NCI-H345 treated with DMSO at 0.1 percent for 48 hours (cell line): ENCODE data around the gene ZRANB2.
A peak's percentile ranks its signal among the peaks of the same experiment; 100 is the strongest.

Experiments used
- DNase-seq: peaks from one replicate; lab custom pipeline; 2025; ENCODE audit not compliant: unreplicated experiment; lab: John Stamatoyannopoulos, UW

The ZRANB2 gene, protein sequence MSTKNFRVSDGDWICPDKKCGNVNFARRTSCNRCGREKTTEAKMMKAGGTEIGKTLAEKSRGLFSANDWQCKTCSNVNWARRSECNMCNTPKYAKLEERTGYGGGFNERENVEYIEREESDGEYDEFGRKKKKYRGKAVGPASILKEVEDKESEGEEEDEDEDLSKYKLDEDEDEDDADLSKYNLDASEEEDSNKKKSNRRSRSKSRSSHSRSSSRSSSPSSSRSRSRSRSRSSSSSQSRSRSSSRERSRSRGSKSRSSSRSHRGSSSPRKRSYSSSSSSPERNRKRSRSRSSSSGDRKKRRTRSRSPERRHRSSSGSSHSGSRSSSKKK

GRCh38 chr1:71080739-71081696, at the start of gene ZRANB2:
TSS of gene ZRANB2 (minus strand) at chr1:71081035. CDS start at chr1:71080995, 40 bp downstream.
- DNase-seq = peak; percentile 98

DNA sequence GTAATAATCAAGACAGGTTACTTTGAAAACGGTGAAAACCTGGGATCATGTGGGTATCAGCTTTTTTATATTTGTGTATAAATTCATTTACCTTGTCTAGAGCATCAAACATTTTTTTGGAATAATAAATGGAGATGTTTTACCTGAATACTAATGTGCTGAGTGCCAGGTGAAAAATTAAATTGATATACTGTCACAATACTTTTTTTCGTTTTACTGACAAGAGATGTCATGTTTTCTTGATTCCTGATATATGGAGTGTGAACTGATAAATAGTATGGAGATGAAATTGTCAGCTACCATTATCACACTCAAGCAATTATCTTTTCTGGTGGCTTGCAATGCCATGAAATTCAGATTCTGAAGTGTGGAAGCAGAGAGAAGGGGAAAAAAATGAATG, 47.2 kb upstream of the ZRANB2 start:
- no peak for DNase-seq

DNA sequence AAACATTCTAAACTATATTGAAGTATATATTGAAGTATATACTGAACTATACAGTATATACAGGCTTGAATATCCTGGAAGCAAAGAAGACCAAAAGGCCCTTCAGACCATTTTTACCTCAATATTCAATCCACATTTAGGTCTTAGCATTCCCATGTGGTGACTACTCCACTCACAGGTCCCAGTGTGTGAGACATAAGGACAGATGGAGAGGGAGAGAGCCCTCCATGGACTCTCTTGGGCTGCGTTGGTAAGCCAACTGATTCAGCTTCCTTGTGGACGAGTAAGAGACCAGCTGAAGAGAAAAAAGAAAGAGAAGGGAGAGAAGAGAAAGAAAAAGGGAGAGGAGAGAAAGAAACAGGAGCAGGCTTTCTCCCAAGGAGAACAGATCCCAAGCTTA, 37.3 kb upstream of the ZRANB2 start:
- DNase-seq = no peak

DNA sequence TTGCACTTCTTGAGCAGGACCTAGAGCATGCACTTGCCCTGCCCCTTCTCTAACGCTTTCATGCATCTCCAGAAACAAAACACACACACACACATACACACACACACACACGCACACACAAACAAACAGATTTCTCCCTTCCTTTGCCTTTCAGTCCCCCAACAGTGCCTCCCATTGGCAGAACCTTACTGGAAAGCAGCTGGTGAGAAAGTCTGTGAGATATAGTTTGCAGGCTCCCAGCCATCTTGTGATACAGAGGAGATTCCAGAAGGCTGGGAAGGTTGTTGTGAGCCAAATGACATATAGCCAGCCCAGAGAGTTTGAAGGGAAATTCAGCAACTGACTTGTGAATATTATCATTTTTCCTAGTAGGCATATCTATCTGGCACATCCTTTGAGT, 35.9 kb upstream of the ZRANB2 start:
- no peak for DNase-seq

DNA sequence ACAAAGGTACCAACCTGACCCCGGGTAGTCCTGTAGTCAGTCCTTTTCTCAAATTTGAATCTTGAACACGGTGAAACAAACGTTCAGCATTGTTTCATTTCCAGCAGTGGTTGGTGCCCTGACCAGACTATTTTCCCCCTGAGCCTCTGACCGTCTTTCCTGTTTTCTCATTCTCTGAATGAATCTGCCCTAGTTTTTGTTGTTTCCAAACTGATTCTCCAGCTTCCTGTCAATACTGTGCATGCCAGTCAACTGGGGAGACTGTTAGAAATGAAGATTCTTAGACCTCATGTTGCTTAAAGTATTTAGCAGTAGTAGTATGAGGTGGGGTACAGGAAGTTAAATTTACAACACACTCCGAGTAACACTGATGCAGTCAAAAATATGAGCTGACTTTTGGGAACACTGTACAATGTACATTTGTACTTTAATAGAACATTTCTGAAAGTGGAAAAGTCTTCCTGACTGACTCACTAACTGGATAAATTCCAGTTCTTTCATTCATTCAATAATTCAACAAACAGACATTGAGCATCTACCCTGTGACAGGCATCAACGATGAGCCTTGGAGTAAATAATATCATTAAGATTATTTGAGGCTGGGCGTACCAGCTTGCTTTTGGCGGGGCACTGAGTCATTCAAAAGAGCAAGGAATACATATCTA, 26.0 kb upstream of the ZRANB2 start:
- DNase-seq = no peak

DNA sequence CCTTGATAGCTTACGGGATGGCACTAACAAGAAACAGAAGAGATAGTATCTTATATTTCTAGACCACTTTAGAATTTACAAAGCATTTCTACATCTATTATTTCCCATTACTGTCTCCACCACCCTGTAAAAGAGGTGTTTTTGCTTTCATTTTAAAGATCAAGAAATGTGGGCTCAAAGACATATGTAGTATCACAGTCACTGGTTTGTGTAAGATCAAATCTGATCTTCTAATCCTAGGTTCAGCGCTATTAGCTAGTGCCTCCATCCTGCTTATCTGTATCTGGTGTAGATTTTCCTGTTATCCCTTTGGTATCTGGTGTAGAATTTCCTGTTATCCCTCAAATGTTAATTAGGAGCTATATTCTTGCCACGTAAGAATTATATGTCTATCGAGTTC, 23.6 kb upstream of the ZRANB2 start:
- no peak for DNase-seq

DNA sequence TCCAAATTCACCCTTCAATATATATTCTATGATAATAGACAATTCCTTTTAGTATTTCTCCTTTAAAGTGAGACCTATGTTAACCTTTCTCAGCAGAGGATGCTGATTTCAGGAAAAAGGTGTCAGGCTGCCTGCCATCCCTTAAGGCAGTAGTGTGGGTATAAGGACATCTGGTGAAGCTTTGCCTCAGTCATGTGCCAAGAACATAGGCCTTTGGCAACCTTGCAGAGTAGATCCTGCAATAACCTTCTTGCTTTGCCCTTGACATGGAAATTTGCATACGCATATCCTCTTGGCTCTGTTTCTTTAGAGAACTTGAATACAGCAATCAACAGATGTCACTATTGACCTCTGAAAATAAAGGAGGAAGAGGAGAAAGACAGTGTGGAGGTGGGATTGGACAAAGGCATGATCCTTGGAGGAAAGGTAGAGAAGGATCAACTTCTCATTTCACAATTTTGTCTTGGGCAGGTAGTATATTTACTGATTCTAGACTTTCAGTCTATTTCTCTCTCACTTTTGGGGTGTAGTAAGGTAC, 21.1 kb upstream of the ZRANB2 start:
- no peak for DNase-seq

GRCh38 chr1:71097428-71097827, 16.6 kb upstream of the ZRANB2 start:
- DNase-seq = no peak

DNA sequence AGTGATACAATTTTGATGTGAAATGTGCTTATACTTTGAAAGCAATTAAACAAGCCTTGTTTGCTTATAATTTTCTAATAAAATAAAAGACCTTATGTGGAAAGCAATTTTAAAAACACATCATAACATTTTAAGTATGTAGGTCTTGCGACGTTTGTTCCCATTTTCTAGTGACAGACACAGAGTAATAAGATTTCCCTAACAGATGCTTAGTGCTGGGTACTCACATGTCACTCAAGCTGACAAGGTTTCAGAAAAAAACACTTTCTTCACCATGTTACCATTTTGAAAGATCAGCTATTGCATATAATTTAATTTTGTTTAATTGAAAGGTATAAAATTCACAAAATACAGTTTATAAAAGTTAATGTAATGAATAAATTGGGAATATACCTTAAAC, 14.1 kb upstream of the ZRANB2 start:
- no peak for DNase-seq

DNA sequence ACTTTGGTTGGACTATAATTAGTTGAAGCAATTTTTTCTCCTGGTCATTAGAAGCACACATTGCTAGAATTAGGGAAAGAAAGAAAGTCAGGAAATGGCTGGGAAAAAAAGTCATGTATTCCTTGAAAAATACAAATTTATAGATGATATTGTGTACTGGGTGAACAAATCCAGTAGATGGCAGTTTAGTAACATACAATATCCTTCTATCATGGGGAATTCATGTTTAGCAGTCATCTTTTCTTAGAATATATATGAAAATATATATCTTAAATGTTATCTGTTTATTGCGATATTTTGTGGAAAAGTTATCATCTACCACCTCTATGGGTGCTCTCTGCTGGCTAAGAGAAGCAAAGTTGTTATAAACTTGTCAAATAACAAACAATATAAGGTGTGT, 13.1 kb upstream of the ZRANB2 start:
- no peak for DNase-seq

GRCh38 chr1:71089536-71090270, 8.9 kb upstream of the ZRANB2 start:
- no peak for DNase-seq

DNA sequence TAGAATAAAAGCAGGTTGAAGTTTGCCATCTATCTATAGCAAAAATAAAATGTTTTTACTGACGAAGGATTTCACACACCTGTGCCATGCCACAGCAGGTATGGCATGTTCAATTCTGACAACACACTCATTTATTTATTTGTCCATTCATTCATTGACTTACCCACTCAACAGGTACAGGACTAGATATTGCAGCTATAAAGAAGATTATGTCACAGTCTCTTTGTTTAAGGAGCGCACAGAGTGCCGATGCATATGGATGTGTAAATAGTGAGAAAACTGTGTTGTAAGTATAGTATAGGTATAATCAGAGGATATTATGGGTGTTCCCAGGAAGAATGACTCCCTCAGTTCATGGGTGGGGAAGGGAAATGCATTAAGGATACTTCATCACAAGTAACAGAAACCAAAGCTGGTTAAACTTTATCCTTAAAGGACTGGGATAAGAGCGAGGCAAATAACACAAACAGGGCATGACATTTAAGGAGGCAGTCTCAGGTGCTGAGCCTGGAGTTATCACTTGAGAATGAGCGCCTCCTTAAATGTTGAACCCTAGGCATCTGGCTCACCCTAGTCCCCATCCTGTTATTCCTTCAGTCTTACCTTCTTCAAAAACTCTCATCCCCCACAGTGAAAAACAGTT, 7.9 kb upstream of the ZRANB2 start:
- DNase-seq = no peak

GRCh38 chr1:71087713-71088112, 6.9 kb upstream of the ZRANB2 start:
- DNase-seq = no peak

DNA sequence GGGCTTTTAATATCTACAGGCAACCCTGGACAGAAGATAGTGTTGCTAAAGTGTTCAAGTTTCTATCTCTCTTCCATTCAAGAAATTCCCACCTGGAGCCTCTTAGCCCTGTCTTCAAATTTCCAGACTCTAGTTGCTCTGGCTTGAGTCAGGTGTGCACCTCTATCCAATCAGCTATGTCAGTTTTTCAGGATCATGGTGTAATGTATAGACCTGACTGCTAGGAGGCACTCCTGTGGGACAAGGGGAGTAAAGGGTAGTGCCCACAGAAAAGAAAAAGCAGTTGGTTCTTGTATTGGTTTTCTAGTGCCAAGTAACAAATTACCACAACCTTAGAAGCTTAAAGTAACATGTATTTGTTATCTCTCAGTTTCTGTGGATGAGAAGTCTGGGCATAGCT, 6.2 kb upstream of the ZRANB2 start:
- DNase-seq = no peak

DNA sequence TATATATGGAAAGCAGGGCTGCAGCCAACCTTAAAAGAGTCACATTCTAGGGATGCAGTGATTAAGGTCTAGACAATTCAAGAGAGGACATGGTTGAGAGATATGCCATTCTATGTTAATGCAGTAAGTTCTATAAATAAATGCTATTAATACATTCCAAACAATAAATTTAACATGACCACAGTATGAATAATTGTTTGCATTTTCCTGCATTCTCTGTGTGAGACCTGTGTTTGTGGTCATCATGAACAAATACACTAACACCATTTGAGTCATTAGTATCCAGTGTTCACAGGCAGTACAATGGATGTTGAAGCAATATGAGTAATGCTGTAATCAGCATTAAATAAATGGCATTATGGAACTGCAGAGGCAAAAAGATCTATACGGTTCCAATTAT, 5.5 kb upstream of the ZRANB2 start:
- DNase-seq = no peak

GRCh38 chr1:71083271-71083670, 2.4 kb upstream of the ZRANB2 start:
- DNase-seq = no peak

GRCh38 chr1:71081697-71082080, 854 bp upstream of the ZRANB2 start:
- DNase-seq = no peak

- DNase-seq = no peak
Observed at GRCh38 chr1:71080230-71080738, 551 bp downstream of the ZRANB2 start.

GRCh38 chr1:71074681-71075080, 6.2 kb downstream of the ZRANB2 start:
- no peak for DNase-seq

DNA sequence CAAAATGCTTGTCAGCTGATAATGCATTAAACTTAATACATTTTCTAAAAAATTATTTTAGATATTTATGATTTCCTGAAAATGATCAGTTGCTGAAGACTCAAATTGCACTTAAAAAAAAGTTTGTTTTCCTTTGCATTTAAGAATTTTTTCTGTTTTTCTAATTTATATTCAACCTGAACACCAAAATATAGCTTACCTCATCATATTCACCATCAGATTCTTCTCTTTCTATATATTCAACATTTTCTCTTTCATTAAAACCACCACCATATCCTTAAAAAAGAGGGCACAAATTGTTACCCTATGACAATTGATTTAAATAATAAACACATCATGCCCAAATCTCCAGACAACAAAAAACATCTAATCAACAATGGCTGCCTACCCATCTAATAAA, 8.6 kb downstream of the ZRANB2 start:
- no peak for DNase-seq
